Measurements from ENCODE around the gene ZNF304.

ZNF304 gene

GRCh38 chr19:57389730-57390598 lies 38.9 kb downstream of the ZNF304 start, which contains the start of gene ZNF548 (continued):
- TF ChIP-seq ZNF175 (tag by site-specific recombination; IDR thresholded peaks at IDR 0.05) (no peak), ZBTB1 (tag by site-specific recombination; IDR thresholded peaks at IDR 0.05) (no peak), GLI2 (tag by site-specific recombination; IDR thresholded peaks at IDR 0.05; ENCODE audit: borderline replicate concordance, low read depth) (no peak), ZNF596 (tag by site-specific recombination; IDR thresholded peaks at IDR 0.05) (no peak), ZNF292 (tag by site-specific recombination; IDR thresholded peaks at IDR 0.05; ENCODE audit: borderline replicate concordance, low read depth) (no peak), SCRT2 (tag by site-specific recombination; IDR thresholded peaks at IDR 0.05) (no peak), ZNF280D (tag by site-specific recombination; IDR thresholded peaks at IDR 0.05) (no peak), ZNF654 (tag by site-specific recombination; IDR thresholded peaks at IDR 0.05; ENCODE audit: low read depth) (no peak), ZNF621 (tag by site-specific recombination; IDR thresholded peaks at IDR 0.05) (no peak), ZNF558 (tag by site-specific recombination; IDR thresholded peaks at IDR 0.05) (no peak), ZNF354C (tag by site-specific recombination; IDR thresholded peaks at IDR 0.05; ENCODE audit: borderline replicate concordance, low read depth) (no peak), ZSCAN16 (tag by site-specific recombination; IDR thresholded peaks at IDR 0.05) (0 out of 2 replicates have a peak, but pooled peaks have one; percentile 11), SETDB1 (IDR thresholded peaks at IDR 0.05; ENCODE audit: insufficient read length, low read length) (no peak), ZNF223 (tag by site-specific recombination; IDR thresholded peaks at IDR 0.05) (no peak), MZF1 (tag by site-specific recombination; IDR thresholded peaks at IDR 0.05; ENCODE audit: borderline replicate concordance) (no peak; the same call in 1 of the 2 replicates), KLF9 (tag by site-specific recombination; IDR thresholded peaks at IDR 0.05; ENCODE audit: low read depth) (no peak; the same call in 1 of the 2 replicates), ZFP41 (tag by site-specific recombination; IDR thresholded peaks at IDR 0.05; ENCODE audit: borderline replicate concordance) (no peak), ZNF174 (tag by site-specific recombination; IDR thresholded peaks at IDR 0.05) (no peak), TCF7L2 (IDR thresholded peaks at IDR 0.05; ENCODE audit: borderline replicate concordance, low read depth, low read length) (no peak), ZNF510 (tag by site-specific recombination; IDR thresholded peaks at IDR 0.05; ENCODE audit: insufficient replicate concordance) (no peak), GLIS1 (tag by site-specific recombination; IDR thresholded peaks at IDR 0.05) (peak; percentile 80), ZBTB17 (tag by site-specific recombination; IDR thresholded peaks at IDR 0.05) (peak; percentile 63), ZNF404 (tag by site-specific recombination; IDR thresholded peaks at IDR 0.05) (no peak), SCRT1 (tag by site-specific recombination; IDR thresholded peaks at IDR 0.05; ENCODE audit: borderline replicate concordance) (no peak), ZNF473 (tag by site-specific recombination; IDR thresholded peaks at IDR 0.05) (no peak), ZNF548 (tag by site-specific recombination; IDR thresholded peaks at IDR 0.05) (0 out of 2 replicates have a peak, but pooled peaks have one; percentile 15), ZNF585B (tag by site-specific recombination; IDR thresholded peaks at IDR 0.05) (no peak), KLF10 (tag by site-specific recombination; IDR thresholded peaks at IDR 0.05) (no peak), ZBTB8A (tag by site-specific recombination; IDR thresholded peaks at IDR 0.05) (no peak), KLF7 (tag by site-specific recombination; IDR thresholded peaks at IDR 0.05; ENCODE audit: borderline replicate concordance) (no peak), ZEB2 (tag by site-specific recombination; IDR thresholded peaks at IDR 0.05) (peak; percentile 47; the same call in 1 of the 2 replicates), ZNF571 (tag by site-specific recombination; IDR thresholded peaks at IDR 0.05) (no peak)
- TF ChIP-seq, protein P1, sequence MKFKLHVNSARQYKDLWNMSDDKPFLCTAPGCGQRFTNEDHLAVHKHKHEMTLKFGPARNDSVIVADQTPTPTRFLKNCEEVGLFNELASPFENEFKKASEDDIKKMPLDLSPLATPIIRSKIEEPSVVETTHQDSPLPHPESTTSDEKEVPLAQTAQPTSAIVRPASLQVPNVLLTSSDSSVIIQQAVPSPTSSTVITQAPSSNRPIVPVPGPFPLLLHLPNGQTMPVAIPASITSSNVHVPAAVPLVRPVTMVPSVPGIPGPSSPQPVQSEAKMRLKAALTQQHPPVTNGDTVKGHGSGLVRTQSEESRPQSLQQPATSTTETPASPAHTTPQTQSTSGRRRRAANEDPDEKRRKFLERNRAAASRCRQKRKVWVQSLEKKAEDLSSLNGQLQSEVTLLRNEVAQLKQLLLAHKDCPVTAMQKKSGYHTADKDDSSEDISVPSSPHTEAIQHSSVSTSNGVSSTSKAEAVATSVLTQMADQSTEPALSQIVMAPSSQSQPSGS (tag by site-specific recombination; IDR thresholded peaks at IDR 0.05; ENCODE audit: low read depth): peak; percentile 99
- TF ChIP-seq, protein P2, sequence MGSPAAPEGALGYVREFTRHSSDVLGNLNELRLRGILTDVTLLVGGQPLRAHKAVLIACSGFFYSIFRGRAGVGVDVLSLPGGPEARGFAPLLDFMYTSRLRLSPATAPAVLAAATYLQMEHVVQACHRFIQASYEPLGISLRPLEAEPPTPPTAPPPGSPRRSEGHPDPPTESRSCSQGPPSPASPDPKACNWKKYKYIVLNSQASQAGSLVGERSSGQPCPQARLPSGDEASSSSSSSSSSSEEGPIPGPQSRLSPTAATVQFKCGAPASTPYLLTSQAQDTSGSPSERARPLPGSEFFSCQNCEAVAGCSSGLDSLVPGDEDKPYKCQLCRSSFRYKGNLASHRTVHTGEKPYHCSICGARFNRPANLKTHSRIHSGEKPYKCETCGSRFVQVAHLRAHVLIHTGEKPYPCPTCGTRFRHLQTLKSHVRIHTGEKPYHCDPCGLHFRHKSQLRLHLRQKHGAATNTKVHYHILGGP (tag by site-specific recombination; IDR thresholded peaks at IDR 0.05): no peak
- TF ChIP-seq, protein P3, sequence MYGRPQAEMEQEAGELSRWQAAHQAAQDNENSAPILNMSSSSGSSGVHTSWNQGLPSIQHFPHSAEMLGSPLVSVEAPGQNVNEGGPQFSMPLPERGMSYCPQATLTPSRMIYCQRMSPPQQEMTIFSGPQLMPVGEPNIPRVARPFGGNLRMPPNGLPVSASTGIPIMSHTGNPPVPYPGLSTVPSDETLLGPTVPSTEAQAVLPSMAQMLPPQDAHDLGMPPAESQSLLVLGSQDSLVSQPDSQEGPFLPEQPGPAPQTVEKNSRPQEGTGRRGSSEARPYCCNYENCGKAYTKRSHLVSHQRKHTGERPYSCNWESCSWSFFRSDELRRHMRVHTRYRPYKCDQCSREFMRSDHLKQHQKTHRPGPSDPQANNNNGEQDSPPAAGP (tag by site-specific recombination; IDR thresholded peaks at IDR 0.05): no peak
